Stromal cell of bone marrow (primary cell): ENCODE results near the gene ALG1.
A peak's percentile ranks its signal among the peaks of the same experiment; 100 is the strongest.
"Not testable (repeated sequence)": the region's sequence is repeated elsewhere in the genome, so short reads cannot be mapped to it uniquely, and the experiment has no call there.

ENCODE experiments used
- DNase-seq: peaks from one replicate; pipeline ENCODE4 v3.0.0-alpha.2; 2012; ENCODE audit warnings: low read depth

Gene ALG1

GRCh38 chr16:5073771-5074170, 2.1 kb downstream of the ALG1 start:
- not testable (repeated sequence) for DNase-seq

DNA sequence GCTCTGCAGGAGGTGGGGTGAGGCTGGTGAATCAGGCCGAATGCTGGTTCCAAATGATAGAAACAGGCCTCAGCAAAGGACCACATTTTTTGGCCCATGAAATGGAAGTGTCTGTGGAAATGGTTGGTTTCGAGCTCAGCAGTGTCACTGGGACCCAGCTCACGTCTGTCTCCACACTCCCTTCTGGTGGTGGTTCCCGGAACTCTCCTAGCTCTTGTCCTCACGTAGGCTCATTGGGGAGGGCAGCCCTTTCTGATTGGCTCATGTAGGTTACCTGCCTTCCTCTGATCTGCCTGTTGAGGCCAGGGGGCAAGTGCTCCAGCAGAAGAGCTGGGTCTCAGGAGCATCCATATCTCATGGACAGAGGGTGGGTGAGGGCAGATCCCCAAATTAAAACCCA, 4.0 kb downstream of the ALG1 start:
- DNase-seq = no peak

GRCh38 chr16:5077304-5077703, 5.7 kb downstream of the ALG1 start:
- DNase-seq = no peak

- no peak for DNase-seq
These were observed 7.0 kb downstream of the ALG1 start for GRCh38 chr16:5078626-5079025.

- not testable (repeated sequence) for DNase-seq
These were observed 8.8 kb downstream of the ALG1 start for GRCh38 chr16:5080461-5080860.

GRCh38 chr16:5080996-5081395, 9.4 kb downstream of the ALG1 start:
- DNase-seq = not testable (repeated sequence)

DNA sequence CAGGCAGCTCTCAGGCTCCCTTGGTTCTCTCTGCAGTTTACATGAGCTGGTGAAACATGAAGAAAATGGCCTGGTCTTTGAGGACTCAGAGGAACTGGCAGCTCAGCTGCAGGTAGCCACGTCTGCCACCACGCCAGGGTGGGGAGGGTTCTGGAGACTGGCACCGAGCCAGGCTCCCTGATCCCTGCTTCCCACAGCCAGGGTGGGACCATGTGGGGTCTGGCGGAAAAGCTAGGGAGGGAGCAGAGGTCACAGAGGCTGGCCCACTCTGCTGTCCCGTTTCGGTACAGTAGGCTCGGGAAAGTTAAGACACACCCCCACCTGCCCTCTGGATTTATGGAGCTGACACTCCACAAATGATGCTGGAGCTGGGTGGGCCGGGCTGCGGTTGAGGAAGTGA, 12.0 kb downstream of the ALG1 start:
- not testable (repeated sequence) for DNase-seq

GRCh38 chr16:5084099-5084731, 12.6 kb downstream of the ALG1 start:
- not testable (repeated sequence) for DNase-seq

DNA sequence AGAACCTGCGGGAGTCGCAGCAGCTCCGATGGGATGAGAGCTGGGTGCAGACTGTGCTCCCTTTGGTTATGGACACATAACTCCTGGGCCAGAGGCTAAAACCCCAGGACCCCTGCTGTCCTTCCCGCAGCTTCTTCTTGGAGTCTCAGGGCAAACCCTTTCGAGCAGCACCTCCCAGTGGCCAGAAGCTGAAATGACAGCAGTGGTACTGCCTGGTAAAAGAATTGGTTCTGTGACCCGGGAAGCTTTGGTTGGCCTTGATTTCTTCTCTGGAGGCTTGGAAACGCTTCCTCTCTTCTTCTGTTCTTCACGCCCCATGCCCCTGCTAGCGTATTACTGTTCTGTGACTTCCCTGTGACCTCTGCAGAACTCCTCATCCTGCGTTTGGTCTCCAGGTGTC, 13.2 kb downstream of the ALG1 start:
- not testable (repeated sequence) for DNase-seq

DNA sequence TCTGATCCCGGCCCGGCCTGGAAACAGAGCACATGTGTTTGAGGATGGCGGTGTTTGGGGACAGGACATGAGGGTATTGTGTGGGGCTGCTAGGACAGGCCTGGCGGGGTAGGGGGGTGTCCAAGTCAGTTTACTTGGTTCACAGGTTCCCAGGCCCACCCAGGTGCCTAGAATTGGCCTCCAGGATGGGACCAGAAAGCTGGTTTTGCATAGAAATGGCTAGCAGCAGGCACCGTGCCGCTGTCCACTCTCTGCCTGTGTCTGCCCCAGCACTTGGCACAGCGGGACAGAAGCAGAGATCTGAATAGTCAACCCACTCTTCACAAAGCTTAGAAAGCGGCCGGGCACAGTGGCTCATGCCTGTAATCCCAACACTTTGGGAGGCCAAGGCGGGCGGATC, 14.1 kb downstream of the ALG1 start:
- DNase-seq = not testable (repeated sequence)

- not testable (repeated sequence) for DNase-seq
These were observed 16.6 kb downstream of the ALG1 start for GRCh38 chr16:5088086-5088790.

GRCh38 chr16:5088936-5089335, 17.3 kb downstream of the ALG1 start:
- DNase-seq = not testable (repeated sequence)

GRCh38 chr16:5089911-5090555, 18.4 kb downstream of the ALG1 start:
- not testable (repeated sequence) for DNase-seq

- DNase-seq = not testable (repeated sequence)
These were observed 18.9 kb downstream of the ALG1 start for GRCh38 chr16:5090592-5090991.

GRCh38 chr16:5093081-5093480, 21.4 kb downstream of the ALG1 start:
- DNase-seq = not testable (repeated sequence)

DNA sequence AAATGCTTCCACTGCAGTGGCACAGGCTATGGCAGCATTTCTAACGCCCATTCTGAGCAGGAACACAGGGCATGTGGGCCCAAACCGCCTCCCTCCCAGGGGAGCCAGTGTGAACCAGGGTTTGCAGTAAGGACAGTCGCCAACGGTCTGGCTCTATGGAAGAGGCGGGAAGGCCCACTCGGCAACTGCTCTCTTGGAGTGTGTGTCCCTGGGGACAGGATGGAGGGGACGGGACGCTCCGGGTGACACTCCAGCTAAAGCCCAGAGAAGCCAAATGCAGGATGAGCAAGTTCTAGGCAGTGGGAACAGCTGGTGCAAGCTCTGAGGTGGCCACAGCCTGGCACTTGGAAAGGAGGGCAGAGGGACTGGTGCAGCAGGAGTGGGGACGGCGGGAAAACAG, 22.1 kb downstream of the ALG1 start:
- DNase-seq = not testable (repeated sequence)

DNA sequence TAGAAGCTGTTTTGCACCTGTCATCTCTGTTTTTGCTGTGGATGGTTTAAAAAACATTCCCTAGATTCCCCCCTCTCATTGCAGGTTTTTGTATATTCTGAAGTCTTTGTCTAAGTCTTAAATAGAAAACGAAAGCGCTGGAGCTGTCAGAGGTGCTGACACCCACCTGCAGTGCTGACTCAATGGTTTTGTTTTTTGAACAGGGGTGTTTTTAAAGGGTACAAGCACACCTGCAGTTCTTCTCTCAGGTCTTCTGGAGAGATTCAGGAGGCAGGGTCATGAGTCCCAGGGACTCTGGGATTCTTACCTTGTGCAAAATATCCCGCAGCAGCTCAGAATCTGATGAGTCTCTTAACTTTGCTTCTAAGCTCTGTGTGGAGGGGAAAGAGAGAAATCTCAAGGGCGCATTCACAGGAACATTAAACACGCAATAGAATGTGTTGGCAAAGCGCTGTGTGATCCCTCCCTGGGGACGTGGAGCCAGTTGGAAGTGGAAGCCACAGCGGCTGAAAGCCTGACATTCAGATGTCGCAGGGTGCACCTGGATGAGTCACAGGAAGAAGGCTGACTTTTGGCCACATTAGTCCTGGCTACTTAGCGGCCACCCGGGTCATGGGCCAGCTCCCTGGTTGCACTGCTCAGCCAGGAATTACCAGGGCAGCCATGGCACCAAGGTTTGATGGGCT, 23.6 kb downstream of the ALG1 start:
- not testable (repeated sequence) for DNase-seq

DNA sequence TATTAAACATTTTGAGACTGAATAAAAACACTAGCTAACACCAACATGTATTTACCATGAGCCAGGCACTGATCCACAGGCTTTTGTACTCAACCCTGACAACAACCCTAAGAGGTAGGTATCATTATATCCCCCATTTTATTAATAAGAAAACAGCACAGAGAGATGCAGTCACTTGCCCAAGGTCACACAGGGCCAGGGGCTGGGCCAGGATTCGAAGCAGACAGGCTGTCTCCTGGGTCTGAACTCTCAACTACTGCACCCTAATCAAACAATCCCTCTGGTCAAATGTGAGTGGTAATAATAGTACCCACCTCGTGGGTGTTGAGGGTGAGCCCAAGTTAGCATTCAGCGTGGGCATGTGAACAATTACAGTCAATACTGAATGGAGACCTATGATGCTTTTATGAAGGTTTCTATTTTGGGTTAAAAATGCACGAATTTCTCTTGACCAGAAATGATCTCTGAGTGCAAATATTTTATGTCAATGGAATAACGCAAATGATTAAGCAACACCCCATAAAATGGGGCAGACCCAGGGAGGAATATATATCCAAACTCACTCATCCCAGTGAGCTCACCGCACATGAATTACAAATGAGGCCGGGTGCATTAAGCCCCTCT, 24.9 kb downstream of the ALG1 start:
- DNase-seq = not testable (repeated sequence)

DNA sequence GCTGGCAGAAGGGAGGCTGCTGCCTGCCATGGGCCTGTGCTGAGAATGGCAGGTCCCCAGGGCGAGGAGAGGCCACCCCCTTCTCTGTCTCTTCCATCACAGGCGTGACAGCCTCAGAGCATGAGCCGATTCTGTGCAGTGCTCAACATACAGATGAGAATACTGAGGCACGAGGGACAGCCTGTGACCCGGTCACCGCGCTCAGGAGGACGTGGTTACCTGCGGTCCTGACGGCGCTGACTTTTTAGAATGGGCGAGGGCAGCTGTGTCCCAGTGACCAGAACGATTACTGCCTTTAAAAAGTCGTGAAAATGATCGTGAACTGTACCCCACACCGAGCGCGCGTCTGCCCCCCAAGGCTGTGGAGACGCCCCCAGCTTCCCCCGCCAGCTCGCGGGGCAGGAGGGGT, 25.4 kb downstream of the ALG1 start:
- DNase-seq = not testable (repeated sequence)

DNA sequence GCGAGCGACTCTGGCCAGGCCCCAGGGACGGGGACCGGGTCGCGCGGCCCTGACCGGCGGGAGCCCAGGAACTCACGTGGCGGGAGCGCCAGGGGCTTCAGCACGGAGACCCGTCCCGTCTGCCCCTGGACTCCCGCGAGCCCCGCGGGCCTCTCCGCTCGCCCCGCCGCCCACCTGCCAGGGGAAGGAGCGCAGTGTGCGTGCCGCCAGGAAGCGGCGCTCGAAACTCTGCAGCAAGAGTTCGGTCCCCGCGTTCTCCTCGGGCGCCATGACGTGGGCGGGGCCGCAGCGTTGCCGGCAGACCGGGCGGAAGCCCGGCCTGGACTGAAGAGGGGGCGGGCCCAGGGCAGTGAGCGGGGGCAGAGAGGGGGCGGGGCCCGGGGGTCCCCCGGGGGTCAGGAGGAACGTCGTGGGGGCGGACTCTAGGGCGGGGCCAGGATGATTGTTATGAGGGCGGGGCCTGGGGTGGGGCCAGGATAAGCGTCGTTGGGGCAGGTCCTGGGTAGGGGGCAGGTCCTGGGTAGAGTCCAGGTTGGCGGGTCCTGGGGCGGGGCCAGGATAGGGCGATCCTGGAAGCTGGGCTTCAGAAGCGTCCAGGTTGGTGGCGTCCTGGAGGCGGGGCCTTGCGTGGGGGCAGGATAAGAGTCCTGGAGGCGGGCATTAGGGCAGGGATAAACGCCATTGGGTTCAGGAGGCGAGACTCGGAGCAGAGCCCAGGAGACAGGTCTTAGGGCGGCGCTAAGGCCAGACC, 26.0 kb downstream of the ALG1 start, which contains the start of gene EEF2KMT:
Gene EEF2KMT (minus strand): TSS at position 326 of the 751 bp plus-strand sequence. CDS start 56 bp downstream, at position 270.
- peak; percentile 99 for DNase-seq
